UCSD-AML1 (cell line): ENCODE results near the gene PTGIR.
A peak's percentile ranks its signal among the peaks of the same experiment; 100 is the strongest.

Experiments used
- DNase-seq: peaks from one replicate; lab custom pipeline; 2025; ENCODE audit not compliant: unreplicated experiment; lab: John Stamatoyannopoulos, UW

PTGIR gene

GRCh38 chr19:46616631-46617322 lies 8.1 kb downstream of the PTGIR start:
- peak; percentile 90 for DNase-seq

GRCh38 chr19:46615966-46616365 lies 8.9 kb downstream of the PTGIR start:
- no peak for DNase-seq

GRCh38 chr19:46614114-46614722 lies 10.7 kb downstream of the PTGIR start:
- DNase-seq = peak; percentile 81

- DNase-seq = no peak
These were observed 11.4 kb downstream of the PTGIR start for GRCh38 chr19:46613525-46613924.

GRCh38 chr19:46611776-46612175 lies 13.1 kb downstream of the PTGIR start:
- no peak for DNase-seq

- DNase-seq = peak; percentile 57
These were observed 13.8 kb downstream of the PTGIR start for GRCh38 chr19:46610851-46611770.

GRCh38 chr19:46610413-46610775 lies 14.5 kb downstream of the PTGIR start:
- no peak for DNase-seq

- no peak for DNase-seq
These were observed 15.1 kb downstream of the PTGIR start for GRCh38 chr19:46609511-46610412.

GRCh38 chr19:46608581-46609345 lies 16.1 kb downstream of the PTGIR start:
- no peak for DNase-seq

GRCh38 chr19:46608178-46608577 lies 16.7 kb downstream of the PTGIR start:
- no peak for DNase-seq

- no peak for DNase-seq
These were observed 17.4 kb downstream of the PTGIR start for GRCh38 chr19:46607448-46607841.

GRCh38 chr19:46606681-46607447 lies 18.0 kb downstream of the PTGIR start:
- no peak for DNase-seq

- DNase-seq = no peak
These were observed 18.9 kb downstream of the PTGIR start for GRCh38 chr19:46606019-46606418.

GRCh38 chr19:46605356-46605821 lies 19.5 kb downstream of the PTGIR start:
- no peak for DNase-seq

- no peak for DNase-seq
These were observed 20.0 kb downstream of the PTGIR start for GRCh38 chr19:46604781-46605355.

- DNase-seq = no peak
These were observed 21.1 kb downstream of the PTGIR start for GRCh38 chr19:46603752-46604231.

GRCh38 chr19:46603195-46603637 lies 21.7 kb downstream of the PTGIR start:
- no peak for DNase-seq

GRCh38 chr19:46602392-46603194 lies 22.3 kb downstream of the PTGIR start:
- no peak for DNase-seq
